H1 (cell line): Measurements from ENCODE around the gene SPC24. TPM values are rescaled to one million over a fixed set of nuclear protein-coding genes. Genes with fewer than 3 reads are reported as not detected.

Experiments used
- BCL11A ChIP-seq, 2 experiments: IDR thresholded peaks; one replicate each; pipeline ENCODE4 v1.6.1; 2011; ENCODE audit warnings: low read depth in 2 of 2, low read length in 2 of 2, mild to moderate bottlenecking in 2 of 2
- GTF2F1 ChIP-seq: IDR thresholded peaks from 2 replicates; pipeline ENCODE4 v1.6.1; 2012; ENCODE audit warnings: low read depth, low read length, improper control_type of control experiment, borderline replicate concordance
- TAF1 ChIP-seq: IDR thresholded peaks from 2 replicates; pipeline ENCODE4 v1.6.1; 2011; ENCODE audit warnings: mild to moderate bottlenecking, low read depth, low read length
- TEAD4 ChIP-seq: IDR thresholded peaks from 2 replicates; pipeline ENCODE4 v1.6.1; 2012; ENCODE audit warnings: low read depth, low read length, inconsistent platforms, mixed read lengths
- polyA plus RNA-seq, 7 experiments: library from polyadenylated mRNA; depleted of rRNA in 3 of 7; stranded (reverse) in 5 of 7; unstranded in 2 of 7; fragments of >200 nt in 5 of 7; fragments of 200-250 nt in 2 of 7; gene quantifications; 1 replicate in 5 of 7; 2 replicates in 1 of 7; 4 replicates in 1 of 7; pipeline versions ENCODE4 v1.2.1 to v1.2.3, GENCODE V29; 2011 to 2013; ENCODE audit warnings: missing spikeins in 2 of 7, mixed read lengths in 2 of 7
- total RNA-seq: library from RNA; stranded (reverse); fragmentation: NEBNext Ultra II Directional; extraction: Animal tissue kit (Norgen Biotek cat#: 25700); gene quantifications from 2 replicates; pipeline ENCODE4 v1.2.1, GENCODE V29; 2021

SPC24 gene
- total and polyA plus RNA-seq, 2 of the 8 experiments (the other 6 are each of a cell fraction or from before 2014, with no cell fraction given) = 17.7 to 42.4 TPM

GRCh38 chr19:11098861-11099260 is 56.7 kb downstream of the SPC24 start (continued):
- TF ChIP-seq GTF2F1 = no peak
- no peak for TF ChIP-seq BCL11A (IDR thresholded peaks at IDR 0.05; ENCODE audit: low read depth in 2 of 2, low read length in 2 of 2)
- TF ChIP-seq TEAD4 = no peak
- TF ChIP-seq TAF1 = no peak
